Caco-2 (cell line): Measurements from ENCODE around the gene MXRA7. TPM values are rescaled to one million over a fixed set of nuclear protein-coding genes. Genes with fewer than 3 reads are reported as not detected.
"Not testable (repeated sequence)": the region's sequence is repeated elsewhere in the genome, so short reads cannot be mapped to it uniquely, and the experiment has no call there.

ENCODE experiments used
- BruUV-seq: library from RNA; stranded (reverse); fragments of 400-500 nt; replicated peaks from 2 replicates; lab custom pipeline; 2021; lab: Mats Ljungman, UMichigan
- CTCF ChIA-PET: fragments of 300-600 bp; sonication (Branson Sonifier 250); formaldehyde crosslinking; loops from one replicate; lab custom pipeline; 2022; ENCODE audit warnings: antibody characterized with exemption; lab: Charles Lee
- POLR2A ChIA-PET: fragments of 300-600 bp; sonication (Branson Sonifier 250); formaldehyde crosslinking; loops from one replicate; lab custom pipeline; 2022; ENCODE audit warnings: antibody characterized with exemption; lab: Charles Lee
- DNase-seq, 2 experiments: peaks; one replicate each; pipeline versions ENCODE4 v3.0.0 to v3.0.0-alpha.2; 2020 to 2022
- H3K27me3 ChIP-seq: replicated peaks from 2 replicates; pipeline ENCODE4 v1.6.0; 2011; ENCODE audit warnings: low read length; ENCODE audit not compliant: control insufficient read depth, insufficient read depth
- H3K36me3 ChIP-seq: 2 replicates; pipeline ENCODE4 v1.5.1; 2011; ENCODE audit warnings: low read length; ENCODE audit not compliant: control insufficient read depth, insufficient read depth
- H3K4me1 ChIP-seq: fragments of 250-450 bp; sonication (Bioruptor Pico); 2 replicates; pipeline ENCODE4 v1.5.1; 2020; ENCODE audit warnings: mild to moderate bottlenecking
- H3K4me3 ChIP-seq: 2 replicates; pipeline ENCODE4 v1.5.1; 2011; ENCODE audit warnings: low read depth, mild to moderate bottlenecking, control low read depth, low read length
- H3K9me3 ChIP-seq: fragments of 250-450 bp; sonication (Bioruptor Pico); 2 replicates; pipeline ENCODE4 v1.5.1; 2020; ENCODE audit warnings: mild to moderate bottlenecking, moderate library complexity
- H3K27ac Mint-ChIP-seq: one replicate; pipeline ENCODE4 v1.8.0; 2022; ENCODE audit warnings: mixed read lengths; ENCODE audit not compliant: unreplicated experiment
- H3K27me3 Mint-ChIP-seq: one replicate; pipeline ENCODE4 v1.8.0; 2022; ENCODE audit warnings: mixed read lengths; ENCODE audit not compliant: insufficient read depth, unreplicated experiment
- H3K36me3 Mint-ChIP-seq: one replicate; pipeline ENCODE4 v1.8.0; 2022; ENCODE audit warnings: mild to moderate bottlenecking, mixed read lengths; ENCODE audit not compliant: insufficient read depth, unreplicated experiment
- H3K4me1 Mint-ChIP-seq: one replicate; pipeline ENCODE4 v1.8.0; 2022; ENCODE audit warnings: low read depth, mixed read lengths; ENCODE audit not compliant: unreplicated experiment
- H3K4me3 Mint-ChIP-seq: one replicate; pipeline ENCODE4 v1.8.0; 2022; ENCODE audit warnings: mild to moderate bottlenecking, moderate library complexity, mixed read lengths; ENCODE audit not compliant: unreplicated experiment
- H3K9me3 Mint-ChIP-seq: one replicate; pipeline ENCODE4 v1.8.0; 2022; ENCODE audit warnings: mixed read lengths; ENCODE audit not compliant: unreplicated experiment
- intact Hi-C: fragments of 100-400 bp; cut with micrococcal nuclease; formaldehyde crosslinking; loops from one replicate; pipeline ENCODE4 v1.10.0; 2022; ENCODE audit not compliant: unreplicated experiment
- total RNA-seq: library from RNA; stranded (reverse); gene quantifications from 2 replicates; pipeline ENCODE4 v1.2.3, GENCODE V29; 2022
- TF ChIP-seq, protein P1 (sequence below), 2 experiments: fragments of 200-600 bp in 1 of 2; IDR thresholded peaks; 1 replicate in 1 of 2; 2 replicates in 1 of 2; pipeline versions ENCODE4 v1.5.1 to v1.8.0; 2011 to 2022; ENCODE audit warnings: antibody characterized with exemption in 1 of 2, control low read depth in 1 of 2, inconsistent platforms in 1 of 2, low read depth in 1 of 2, low read length in 1 of 2, mild to moderate bottlenecking in 1 of 2, moderate library complexity in 1 of 2; ENCODE audit not compliant: insufficient read depth in 1 of 2, severe bottlenecking in 1 of 2, unreplicated experiment in 1 of 2

MXRA7 gene
- total RNA-seq, 1 experiment from 2014 or later = 70.2 TPM

DNA sequence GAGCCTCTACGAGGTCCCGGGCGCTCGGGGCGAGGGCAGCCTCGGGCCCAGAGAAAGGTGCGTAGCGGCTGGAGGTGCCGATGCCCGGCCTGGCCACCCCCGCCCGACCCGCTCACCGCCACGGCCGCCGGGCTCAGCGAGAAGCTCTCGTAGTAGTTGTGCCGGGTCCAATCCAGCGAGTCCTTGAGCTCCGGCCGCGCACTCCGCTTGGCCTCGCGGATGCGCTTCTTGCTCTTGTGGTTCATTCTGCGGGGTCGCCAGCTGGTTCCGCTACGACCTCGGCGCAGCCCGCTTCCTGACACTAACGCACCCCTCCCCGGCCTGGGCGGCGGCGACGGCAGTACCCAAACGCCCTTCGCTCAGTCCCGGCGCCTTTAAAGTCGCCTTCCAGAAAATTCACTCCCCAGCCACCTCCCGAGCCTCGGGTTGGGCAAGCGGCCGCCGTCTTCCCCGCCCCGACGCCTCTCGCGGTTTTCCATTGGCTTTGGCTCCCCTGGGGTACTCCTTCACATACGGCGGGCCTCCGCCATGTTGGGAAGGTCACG lies 15.5 kb upstream of the MXRA7 start, which contains the start of gene JMJD6:
Gene JMJD6, minus strand, starts transcription at position 376 of the 545 bp plus-strand sequence. Its CDS starts 131 bp downstream, at position 245.
- Mint-ChIP-seq H3K9me3 (no peaks in the 10 kb centered on the region), H3K27me3 (no peaks in the 10 kb centered on the region), H3K4me1 (no peaks in the 10 kb centered on the region), H3K4me3 (peak within 1 kb of the TSS; percentile 90), H3K36me3 (peaks cover 92% of the 10 kb centered on the region), H3K27ac (peak within 1 kb of the TSS; percentile 84)
- H3K4me3 ChIP-seq = peak within 1 kb of the TSS; percentile 85
- no peaks in the 10 kb centered on the region for H3K27me3 ChIP-seq
- ChIA-PET CTCF (interaction anchor here (0.6 to 1.0 kb wide), 4 partner anchors 45 to 373 kb away, joined by 3 to 4 read pairs (median 3); no protein-coding TSS in a partner anchor), POLR2A (interaction anchor here (0.6 kb wide), 1 partner anchor 55 kb away, joined by 3 read pairs; no protein-coding TSS in a partner anchor)
- H3K36me3 ChIP-seq = peaks cover 3% of the 10 kb centered on the region
- peak; percentile 98 for DNase-seq
- no peaks in the 10 kb centered on the region for H3K9me3 ChIP-seq
- TF ChIP-seq, protein P1, sequence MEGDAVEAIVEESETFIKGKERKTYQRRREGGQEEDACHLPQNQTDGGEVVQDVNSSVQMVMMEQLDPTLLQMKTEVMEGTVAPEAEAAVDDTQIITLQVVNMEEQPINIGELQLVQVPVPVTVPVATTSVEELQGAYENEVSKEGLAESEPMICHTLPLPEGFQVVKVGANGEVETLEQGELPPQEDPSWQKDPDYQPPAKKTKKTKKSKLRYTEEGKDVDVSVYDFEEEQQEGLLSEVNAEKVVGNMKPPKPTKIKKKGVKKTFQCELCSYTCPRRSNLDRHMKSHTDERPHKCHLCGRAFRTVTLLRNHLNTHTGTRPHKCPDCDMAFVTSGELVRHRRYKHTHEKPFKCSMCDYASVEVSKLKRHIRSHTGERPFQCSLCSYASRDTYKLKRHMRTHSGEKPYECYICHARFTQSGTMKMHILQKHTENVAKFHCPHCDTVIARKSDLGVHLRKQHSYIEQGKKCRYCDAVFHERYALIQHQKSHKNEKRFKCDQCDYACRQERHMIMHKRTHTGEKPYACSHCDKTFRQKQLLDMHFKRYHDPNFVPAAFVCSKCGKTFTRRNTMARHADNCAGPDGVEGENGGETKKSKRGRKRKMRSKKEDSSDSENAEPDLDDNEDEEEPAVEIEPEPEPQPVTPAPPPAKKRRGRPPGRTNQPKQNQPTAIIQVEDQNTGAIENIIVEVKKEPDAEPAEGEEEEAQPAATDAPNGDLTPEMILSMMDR (IDR thresholded peaks at IDR 0.05; ENCODE audit: insufficient read depth in 1 of 2, low read depth in 1 of 2, low read length in 1 of 2, severe bottlenecking in 1 of 2, unreplicated experiment in 1 of 2) = no peak
- intact Hi-C loops = loop anchor here (1.0 kb wide), 1 partner anchor 341 kb away; no protein-coding TSS in a partner anchor
- BruUV-seq = TSS peak; percentile 77
- peaks cover 7% of the 10 kb centered on the region; the same call in 1 of the 2 replicates for H3K4me1 ChIP-seq

DNA sequence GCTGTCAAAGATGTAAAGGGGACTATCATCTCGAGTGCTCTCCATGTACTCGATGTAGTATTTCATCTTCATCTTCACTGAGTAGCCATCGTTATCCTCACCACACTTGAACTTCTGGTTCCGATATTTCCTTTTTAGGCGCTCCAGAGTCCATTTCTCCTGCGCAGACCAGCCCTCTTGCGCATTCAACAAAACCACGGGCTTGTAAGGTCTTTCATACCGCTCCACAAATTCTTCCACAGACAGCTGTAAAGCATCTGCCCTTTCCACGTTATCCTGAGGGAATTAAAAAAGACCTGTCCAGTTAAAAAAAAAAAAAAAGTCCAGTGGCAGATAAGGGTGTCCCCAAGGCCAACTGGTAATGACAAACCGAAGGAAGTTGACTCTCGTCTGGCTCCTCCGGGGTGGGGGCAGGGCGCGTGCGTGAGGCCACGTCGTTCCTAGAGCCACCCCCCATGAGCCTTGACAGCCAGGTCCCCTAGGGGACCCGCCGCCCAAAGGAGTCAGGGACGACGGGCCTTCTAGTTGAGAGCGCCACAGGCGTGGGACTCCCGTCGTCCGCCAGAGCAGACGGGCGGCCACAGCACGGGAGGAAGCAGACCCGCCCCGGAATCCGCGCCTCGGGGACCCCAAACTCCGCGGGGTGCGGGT lies 14.9 kb upstream of the MXRA7 start:
- Mint-ChIP-seq H3K36me3 (peaks cover 92% of the 10 kb centered on the region), H3K9me3 (no peaks in the 10 kb centered on the region), H3K27me3 (no peaks in the 10 kb centered on the region), H3K27ac (peak overlapping the region; percentile 84), H3K4me3 (peak overlapping the region; percentile 90), H3K4me1 (no peaks in the 10 kb centered on the region)
- intact Hi-C loops = loop anchor here (1.0 kb wide), 1 partner anchor 342 kb away; no protein-coding TSS in a partner anchor
- CTCF ChIA-PET = interaction anchor here (0.6 to 1.0 kb wide), 2 partner anchors 44 to 372 kb away, joined by 3 to 4 read pairs; no protein-coding TSS in a partner anchor
- Histone ChIP-seq H3K4me1 (peaks cover 7% of the 10 kb centered on the region; the same call in 1 of the 2 replicates), H3K27me3 (no peaks in the 10 kb centered on the region), H3K9me3 (no peaks in the 10 kb centered on the region), H3K36me3 (peaks cover 3% of the 10 kb centered on the region), H3K4me3 (peak overlapping the region; percentile 85)
- DNase-seq = peak; percentile 74 to 79
- no TSS peak for BruUV-seq
- TF ChIP-seq, protein P1 (IDR thresholded peaks at IDR 0.05; ENCODE audit: insufficient read depth in 1 of 2, low read depth in 1 of 2, low read length in 1 of 2, severe bottlenecking in 1 of 2, unreplicated experiment in 1 of 2) = no peak
- POLR2A ChIA-PET = no interaction called here

DNA sequence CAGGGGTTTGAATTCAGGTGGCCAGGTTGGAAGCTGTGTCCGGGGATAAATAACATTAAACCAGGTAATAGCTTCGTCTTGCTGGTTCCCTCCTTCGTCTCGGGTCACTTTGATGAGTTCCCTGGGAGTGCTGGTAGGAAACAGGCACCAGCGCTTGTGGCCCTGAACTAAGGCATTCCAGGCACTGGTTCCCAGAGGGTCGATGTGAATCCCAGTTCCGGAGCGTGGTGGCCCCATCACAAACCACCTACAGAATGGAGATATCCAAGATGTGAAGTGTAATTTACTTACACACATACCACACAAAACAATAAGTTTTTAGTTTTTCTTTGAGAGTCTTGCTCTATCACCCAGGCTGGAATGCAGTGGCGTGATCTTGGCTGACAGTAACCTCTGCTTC lies 13.0 kb upstream of the MXRA7 start:
- TF ChIP-seq, protein P1 (IDR thresholded peaks at IDR 0.05; ENCODE audit: insufficient read depth in 1 of 2, low read depth in 1 of 2, low read length in 1 of 2, severe bottlenecking in 1 of 2, unreplicated experiment in 1 of 2) = no peak
- intact Hi-C loops = no loop called here
- Mint-ChIP-seq H3K27me3 (no peaks in the 10 kb centered on the region), H3K36me3 (peaks cover 92% of the 10 kb centered on the region), H3K4me3 (no peak overlapping the region), H3K27ac (no peak overlapping the region), H3K9me3 (no peaks in the 10 kb centered on the region), H3K4me1 (no peaks in the 10 kb centered on the region)
- Histone ChIP-seq H3K4me1 (peaks cover 7% of the 10 kb centered on the region; the same call in 1 of the 2 replicates), H3K4me3 (no peak overlapping the region), H3K9me3 (no peaks in the 10 kb centered on the region), H3K36me3 (peaks cover 3% of the 10 kb centered on the region), H3K27me3 (no peaks in the 10 kb centered on the region)
- BruUV-seq = no TSS peak
- DNase-seq = no peak
- ChIA-PET CTCF (no interaction called here), POLR2A (no interaction called here)

DNA sequence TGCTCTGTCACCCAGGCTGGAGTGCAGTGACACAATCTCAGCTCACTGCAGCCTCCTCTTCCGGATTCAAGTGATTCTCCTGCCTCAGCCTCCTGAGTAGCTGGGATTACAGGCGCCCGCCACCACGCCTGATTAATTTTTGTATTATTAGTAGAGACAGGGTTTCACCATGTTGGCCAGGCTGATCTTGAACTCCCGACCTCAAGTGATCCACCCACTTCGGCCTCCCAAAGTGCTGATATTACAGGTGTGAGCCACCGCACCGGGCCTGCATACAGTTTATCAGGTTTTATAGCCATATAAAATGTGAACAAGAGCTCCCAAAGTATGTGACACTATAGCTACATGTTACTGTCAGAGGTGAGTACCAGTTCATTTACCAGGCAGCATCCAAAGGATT lies 12.2 kb upstream of the MXRA7 start:
- H3K27ac Mint-ChIP-seq, H3K9me3 ChIP-seq, H3K4me3 Mint-ChIP-seq, H3K4me1 Mint-ChIP-seq, CTCF ChIA-PET, POLR2A ChIA-PET, H3K36me3 ChIP-seq, H3K4me3 ChIP-seq, H3K27me3 ChIP-seq, H3K27me3 Mint-ChIP-seq, intact Hi-C loops, DNase-seq, H3K9me3 Mint-ChIP-seq, H3K4me1 ChIP-seq, BruUV-seq: not testable (repeated sequence)
- peaks cover 98% of the 10 kb centered on the region for H3K36me3 Mint-ChIP-seq
